CD4-positive, alpha-beta memory T cell (primary cell): ENCODE results near the gene KBTBD3. TPM values are rescaled to one million over a fixed set of nuclear protein-coding genes. Genes with fewer than 3 reads are reported as not detected.
"Not testable (repeated sequence)": the region's sequence is repeated elsewhere in the genome, so short reads cannot be mapped to it uniquely, and the experiment has no call there.

Experiments used
- CTCF ChIA-PET: fragments of 350-600 bp; sonication (Branson Sonifier 250); formaldehyde crosslinking; loops from one replicate; lab custom pipeline; 2021; ENCODE audit warnings: inconsistent platforms; ENCODE audit not compliant: partially characterized antibody; lab: Charles Lee
- POLR2A ChIA-PET: fragments of 350-600 bp; sonication (Branson Sonifier 250); formaldehyde crosslinking; loops from one replicate; lab custom pipeline; 2021; ENCODE audit not compliant: partially characterized antibody; lab: Charles Lee
- DNase-seq, 5 donors: peaks; one replicate each; pipeline versions ENCODE4 v3.0.0 to v3.0.0-alpha.2; 2020 to 2022; ENCODE audit warnings: mixed read lengths in 1 of 5
- H3K27ac ChIP-seq: one replicate; pipeline ENCODE4 v1.7.0; 2013; ENCODE audit warnings: low read depth, low read length
- H3K27me3 ChIP-seq: 2 replicates; pipeline ENCODE4 v1.7.0; 2013; ENCODE audit warnings: mild to moderate bottlenecking, low read length, moderate library complexity; ENCODE audit not compliant: insufficient read depth
- H3K36me3 ChIP-seq: 2 replicates; pipeline ENCODE4 v1.7.0; 2013; ENCODE audit warnings: mild to moderate bottlenecking, low read length, moderate library complexity; ENCODE audit not compliant: insufficient read depth
- H3K4me1 ChIP-seq: 2 replicates; pipeline ENCODE4 v1.7.0; 2013; ENCODE audit warnings: mild to moderate bottlenecking, low read length, moderate library complexity; ENCODE audit not compliant: insufficient read depth
- H3K4me3 ChIP-seq, 2 donors: one replicate each; pipeline ENCODE4 v1.7.0; 2013; ENCODE audit warnings: low read length in 2 of 2, mild to moderate bottlenecking in 1 of 2
- H3K9me3 ChIP-seq, 2 donors: one replicate each; pipeline ENCODE4 v1.7.0; 2013; ENCODE audit warnings: low read length in 2 of 2, control low read depth in 1 of 2; ENCODE audit not compliant: control insufficient read depth in 1 of 2
- H3K27ac Mint-ChIP-seq, 7 donors: one replicate each; pipeline ENCODE4 v1.8.0; 2020 to 2021; ENCODE audit warnings: mixed read lengths in 7 of 7, mild to moderate bottlenecking in 6 of 7, inconsistent platforms in 3 of 7, moderate library complexity in 3 of 7
- H3K27me3 Mint-ChIP-seq, 2 donors: one replicate each; pipeline ENCODE4 v1.8.0; 2020 to 2021; ENCODE audit warnings: mixed read lengths in 2 of 2
- H3K36me3 Mint-ChIP-seq, 2 donors: one replicate each; pipeline ENCODE4 v1.8.0; 2020 to 2021; ENCODE audit warnings: mixed read lengths in 2 of 2, inconsistent platforms in 1 of 2, mild to moderate bottlenecking in 1 of 2
- H3K4me1 Mint-ChIP-seq, 4 donors: one replicate each; pipeline ENCODE4 v1.8.0; 2020 to 2021; ENCODE audit warnings: mixed read lengths in 4 of 4, mild to moderate bottlenecking in 1 of 4
- H3K4me3 Mint-ChIP-seq, 8 donors: one replicate each; pipeline ENCODE4 v1.8.0; 2020 to 2021; ENCODE audit warnings: mixed read lengths in 8 of 8, mild to moderate bottlenecking in 7 of 8, moderate library complexity in 6 of 8, inconsistent platforms in 3 of 8
- H3K9me3 Mint-ChIP-seq, 8 donors: one replicate each; pipeline ENCODE4 v1.8.0; 2020 to 2021; ENCODE audit warnings: mixed read lengths in 8 of 8, mild to moderate bottlenecking in 5 of 8, inconsistent platforms in 3 of 8, moderate library complexity in 1 of 8
- intact Hi-C: fragments of 100-400 bp; cut with micrococcal nuclease; formaldehyde crosslinking; loops from one replicate; pipeline ENCODE4 v1.15.1; 2023
- polyA plus RNA-seq, 2 donors: library from polyadenylated mRNA; unstranded; fragments of 300-500 nt; fragmentation: Illumina TruSeq; gene quantifications; one replicate each; pipeline ENCODE4 v1.2.3, GENCODE V29; 2021
- total RNA-seq, 2 experiments: library from RNA; stranded (reverse); gene quantifications; one replicate each; pipeline ENCODE4 v1.2.3, GENCODE V29; 2021

KBTBD3 gene
- total and polyA plus RNA-seq, 4 experiments from 2014 or later, result 10.0 to 18.6 (median 12.2) TPM

- H3K27me3 Mint-ChIP-seq, H3K27me3 ChIP-seq, H3K9me3 ChIP-seq, H3K36me3 ChIP-seq, intact Hi-C loops, H3K27ac Mint-ChIP-seq, CTCF ChIA-PET, H3K4me1 ChIP-seq, H3K4me3 Mint-ChIP-seq, H3K27ac ChIP-seq, H3K4me3 ChIP-seq, DNase-seq, POLR2A ChIA-PET: not testable (repeated sequence)
- Mint-ChIP-seq H3K4me1 (peaks cover 8 to 36% (median 15%) of the 10 kb centered on the region in 4 donors), H3K9me3 (peaks cover 3 to 19% (median 14%) of the 10 kb centered on the region in 8 donors), H3K36me3 (peaks cover 58 to 85% of the 10 kb centered on the region in 2 donors)
Observed at GRCh38 chr11:106003094-106003493, 74.1 kb downstream of the KBTBD3 start.

GRCh38 chr11:106001304-106002012 is 75.7 kb downstream of the KBTBD3 start:
- Mint-ChIP-seq H3K27ac (no peak overlapping the region), H3K9me3 (peaks cover 3 to 21% (median 14%) of the 10 kb centered on the region in 8 donors), H3K36me3 (peaks cover 46 to 85% of the 10 kb centered on the region in 2 donors), H3K27me3 (no peaks in the 10 kb centered on the region), H3K4me3 (no peak overlapping the region), H3K4me1 (peaks cover 0 to 31% (median 16%) of the 10 kb centered on the region in 4 donors)
- CTCF ChIA-PET, result no interaction called here
- Histone ChIP-seq H3K27me3 (no peaks in the 10 kb centered on the region), H3K4me1 (no peaks in the 10 kb centered on the region), H3K9me3 (no peaks in the 10 kb centered on the region), H3K36me3 (no peaks in the 10 kb centered on the region), H3K27ac (no peak overlapping the region), H3K4me3 (no peak overlapping the region)
- intact Hi-C loops, result no loop called here
- no peak for DNase-seq
- POLR2A ChIA-PET, result no interaction called here

Other genes with a start within 250 kb of the KBTBD3 start
- gene MSANTD4, start 55.1 kb downstream of the KBTBD3 start, total RNA-seq, result 10 to 100 TPM; 23.0 to 24.7 TPM
- gene MSANTD4, start 55.1 kb downstream of the KBTBD3 start, polyA plus RNA-seq, result 1 to 10 TPM; 6.3 to 9.1 TPM
- gene AASDHPPT, start 315 bp upstream of the KBTBD3 start, total RNA-seq, result 10 to 100 TPM; 39.1 to 39.9 TPM
- gene AASDHPPT, start 315 bp upstream of the KBTBD3 start, polyA plus RNA-seq, result 10 to 100 TPM; 38.4 to 50.0 TPM